HepG2 (cell line): ENCODE results near the gene CCDC116. TPM values are rescaled to one million over a fixed set of nuclear protein-coding genes. Genes with fewer than 3 reads are reported as not detected.

Experiments
- AKNA ChIP-seq: sonication (generic); formaldehyde crosslinking; IDR thresholded peaks from 2 replicates; pipeline ENCODE4 v1.4.0; 2020; ENCODE audit warnings: missing genetic modification reagents, borderline replicate concordance
- CENPX ChIP-seq: sonication (generic); formaldehyde crosslinking; IDR thresholded peaks from 2 replicates; pipeline ENCODE4 v1.9.0; 2021; ENCODE audit warnings: mild to moderate bottlenecking, missing genetic modification reagents, moderate library complexity
- DMAP1 ChIP-seq: IDR thresholded peaks from 2 replicates; pipeline ENCODE4 v1.6.1; 2016
- GABPA ChIP-seq, 2 experiments: IDR thresholded peaks; 2 replicates each; pipeline ENCODE4 v1.6.1; 2011 to 2016; ENCODE audit warnings: low read depth in 2 of 2, low read length in 1 of 2, missing biosample characterization in 1 of 2, missing genetic modification characterization in 1 of 2
- HIVEP1 ChIP-seq: sonication (generic); formaldehyde crosslinking; IDR thresholded peaks from 2 replicates; pipeline ENCODE4 v1.4.0; 2020; ENCODE audit warnings: mild to moderate bottlenecking, missing genetic modification reagents
- IRF9 ChIP-seq: sonication (generic); formaldehyde crosslinking; IDR thresholded peaks from 2 replicates; pipeline ENCODE4 v1.8.0; 2022; ENCODE audit warnings: missing genetic modification reagents, mild to moderate bottlenecking, borderline replicate concordance
- KDM3A ChIP-seq: IDR thresholded peaks from 2 replicates; pipeline ENCODE4 v1.6.1; 2018; ENCODE audit warnings: low read depth, missing compliant biosample characterization
- MXD1 ChIP-seq: sonication (generic); formaldehyde crosslinking; IDR thresholded peaks from 2 replicates; pipeline ENCODE4 v1.4.0; 2020; ENCODE audit warnings: mild to moderate bottlenecking, missing genetic modification reagents
- PAF1 ChIP-seq: IDR thresholded peaks from 2 replicates; pipeline ENCODE4 v1.6.1; 2016; ENCODE audit warnings: missing genetic modification reagents, missing compliant biosample characterization
- POLR2G ChIP-seq: fragments of 200-400 bp; formaldehyde crosslinking; IDR thresholded peaks from 2 replicates; pipeline ENCODE4 v1.6.1; 2018; ENCODE audit warnings: mild to moderate bottlenecking, low read depth, low read length, moderate library complexity
- RBFOX2 ChIP-seq: fragments of 200-400 bp; formaldehyde crosslinking; IDR thresholded peaks from 2 replicates; pipeline ENCODE4 v1.6.1; 2017; ENCODE audit warnings: low read depth, mild to moderate bottlenecking, low read length
- RBM39 ChIP-seq: fragments of 200-400 bp; formaldehyde crosslinking; IDR thresholded peaks from one replicate; pipeline ENCODE4 v1.6.1; 2018; ENCODE audit warnings: antibody characterized with exemption, mild to moderate bottlenecking, low read depth, low read length; ENCODE audit not compliant: poor library complexity, severe bottlenecking
- STAG1 ChIP-seq: sonication (generic); formaldehyde crosslinking; IDR thresholded peaks from 2 replicates; pipeline ENCODE4 v1.4.0; 2020; ENCODE audit warnings: missing genetic modification reagents
- TAF1 ChIP-seq: sonication (generic); formaldehyde crosslinking; IDR thresholded peaks from 2 replicates; pipeline ENCODE4 v1.4.0; 2020; ENCODE audit warnings: missing genetic modification reagents
- TP53 ChIP-seq: sonication (generic); formaldehyde crosslinking; conservative IDR thresholded peaks from 2 replicates; pipeline ENCODE4 v1.4.0; 2020; ENCODE audit warnings: missing genetic modification reagents
- ZFP62 ChIP-seq: sonication (generic); formaldehyde crosslinking; IDR thresholded peaks from 2 replicates; pipeline ENCODE4 v1.4.0; 2020; ENCODE audit warnings: missing genetic modification reagents
- ZNF230 ChIP-seq: sonication (generic); formaldehyde crosslinking; IDR thresholded peaks from 2 replicates; pipeline ENCODE4 v1.4.0; 2020; ENCODE audit warnings: mild to moderate bottlenecking, missing genetic modification reagents
- ZNF556 ChIP-seq: sonication (generic); formaldehyde crosslinking; IDR thresholded peaks from 2 replicates; pipeline ENCODE4 v1.4.0; 2020; ENCODE audit warnings: mild to moderate bottlenecking, missing genetic modification reagents, borderline replicate concordance
- ZNF770 ChIP-seq: sonication (generic); formaldehyde crosslinking; IDR thresholded peaks from 2 replicates; pipeline ENCODE4 v1.5.0; 2020; ENCODE audit warnings: mild to moderate bottlenecking, missing genetic modification reagents
- ZNF781 ChIP-seq: sonication (generic); formaldehyde crosslinking; IDR thresholded peaks from 2 replicates; pipeline ENCODE4 v1.5.1; 2020; ENCODE audit warnings: borderline replicate concordance, mild to moderate bottlenecking, missing genetic modification reagents; ENCODE audit errors: not compliant biosample characterization
- polyA plus RNA-seq, 8 experiments: library from polyadenylated mRNA; depleted of rRNA in 3 of 8; stranded (reverse) in 7 of 8; unstranded in 1 of 8; fragments of >200 nt; fragmentation: Illumina TruSeq in 4 of 8; extraction: Trizol in 4 of 8; gene quantifications; 2 replicates each; pipeline versions ENCODE4 v1.2.1 to v1.2.3, GENCODE V29; 2011 to 2016; ENCODE audit warnings: low read depth in 4 of 8, missing spikeins in 1 of 8, mixed read lengths in 1 of 8; ENCODE audit not compliant: insufficient read depth in 1 of 8
- total RNA-seq, 5 experiments: library from RNA; depleted of rRNA; stranded (reverse); fragments of >200 nt; fragmentation: Illumina TruSeq; extraction: Trizol; gene quantifications; 2 replicates each; pipeline ENCODE4 v1.2.3, GENCODE V29; 2016; ENCODE audit warnings: low read depth in 1 of 5

CCDC116 gene
- total and polyA plus RNA-seq, 2 of the 13 experiments (the other 11 are each of a cell fraction or from before 2014, with no cell fraction given), result 0.15 to 0.33 TPM

GRCh38 chr22:21642584-21643448, 10.3 kb downstream of the CCDC116 start (continued):
- TF ChIP-seq DMAP1, result 0 out of 2 replicates have a peak, but pooled peaks have one; percentile 2
- peak; percentile 77 for TF ChIP-seq STAG1 (CRISPR knock-in tag)
- no peak for TF ChIP-seq IRF9 (CRISPR knock-in tag)
- TF ChIP-seq AKNA (CRISPR knock-in tag), result no peak
- peak; percentile 5; the same call in 1 of the 2 replicates for TF ChIP-seq POLR2G
- TF ChIP-seq KDM3A, result no peak
- TF ChIP-seq TAF1, result no peak
- peak; percentile 16 for TF ChIP-seq RBM39
- TF ChIP-seq ZNF230, result no peak
- no peak for TF ChIP-seq CENPX (CRISPR knock-in tag)
- no peak for TF ChIP-seq TP53 (CRISPR knock-in tag)
- no peak for TF ChIP-seq PAF1
- TF ChIP-seq ZFP62, result no peak
- 0 out of 2 replicates have a peak, but pooled peaks have one; percentile 5 for TF ChIP-seq ZNF556 (CRISPR knock-in tag)
- peak; percentile 84 for TF ChIP-seq ZNF781 (CRISPR knock-in tag)
- TF ChIP-seq HIVEP1 (CRISPR knock-in tag), result no peak; the same call in 1 of the 2 replicates
- TF ChIP-seq RBFOX2, result peak; percentile 33; the same call in 1 of the 2 replicates
- TF ChIP-seq GABPA (IDR thresholded peaks at IDR 0.05; ENCODE audit: low read depth, low read length), result no peak
- TF ChIP-seq GABPA (CRISPR knock-in tag; IDR thresholded peaks at IDR 0.05; ENCODE audit: low read depth), result 0 out of 2 replicates have a peak, but pooled peaks have one; percentile 11
- no peak for TF ChIP-seq MXD1 (CRISPR knock-in tag)
- no peak for TF ChIP-seq ZNF770 (CRISPR knock-in tag)
